Body of pancreas (tissue), 4 donors: Measurements from ENCODE around the gene KCTD5.

Experiments
- POLR2A ChIP-seq, 3 donors: fragments of 450-650 bp; IDR thresholded peaks; one replicate each; pipeline ENCODE4 v1.6.1; 2016; ENCODE audit warnings: antibody characterized with exemption in 3 of 3, mild to moderate bottlenecking in 2 of 3
- TF ChIP-seq, protein P1 (sequence below), 7 experiments: fragments of 450-650 bp in 4 of 7; fragments of 200-600 bp in 3 of 7; sonication (generic) in 3 of 7; IDR thresholded peaks; one replicate each; pipeline ENCODE4 v1.5.1; 2016 to 2019; ENCODE audit warnings: antibody characterized with exemption in 7 of 7

DNA sequence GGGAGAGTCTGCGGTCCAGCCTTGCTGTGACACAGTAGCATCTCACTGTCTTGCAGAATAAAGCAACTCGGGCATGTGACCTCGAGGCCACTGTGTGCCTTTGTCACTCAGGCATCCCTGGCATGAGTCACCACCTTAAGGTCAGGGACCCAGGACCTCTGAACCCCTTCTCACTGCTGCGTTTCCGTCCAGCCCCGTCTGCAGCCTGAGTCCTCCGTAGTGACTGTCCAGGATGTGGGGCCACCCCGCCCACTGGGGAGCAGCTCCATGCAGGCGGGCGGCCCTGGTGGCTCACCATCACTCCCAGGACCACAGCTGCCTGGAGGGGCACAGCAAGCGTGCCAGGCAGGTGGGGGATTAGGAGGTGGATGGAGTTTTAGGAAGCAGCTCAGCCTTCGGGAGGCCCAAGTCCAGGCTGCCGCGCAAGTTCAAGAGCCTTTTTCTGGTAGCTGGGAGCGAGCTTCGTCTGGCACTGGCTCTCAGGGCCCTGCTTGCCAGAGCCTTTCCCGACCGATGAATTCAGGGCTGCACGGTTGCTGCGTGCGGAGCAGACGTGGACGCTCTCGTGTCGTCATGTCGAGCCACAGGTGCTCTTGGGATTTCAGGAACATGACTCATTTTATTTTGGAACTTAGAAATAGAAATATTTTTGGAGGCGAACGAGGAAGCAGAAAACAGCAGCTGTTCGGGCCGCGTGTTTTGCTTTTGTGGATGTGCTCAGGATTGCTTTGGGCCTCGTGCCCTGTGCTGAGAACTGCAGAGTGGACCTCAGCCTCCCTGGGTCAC is 16.8 kb downstream of the KCTD5 start:
- TF ChIP-seq, protein P1, sequence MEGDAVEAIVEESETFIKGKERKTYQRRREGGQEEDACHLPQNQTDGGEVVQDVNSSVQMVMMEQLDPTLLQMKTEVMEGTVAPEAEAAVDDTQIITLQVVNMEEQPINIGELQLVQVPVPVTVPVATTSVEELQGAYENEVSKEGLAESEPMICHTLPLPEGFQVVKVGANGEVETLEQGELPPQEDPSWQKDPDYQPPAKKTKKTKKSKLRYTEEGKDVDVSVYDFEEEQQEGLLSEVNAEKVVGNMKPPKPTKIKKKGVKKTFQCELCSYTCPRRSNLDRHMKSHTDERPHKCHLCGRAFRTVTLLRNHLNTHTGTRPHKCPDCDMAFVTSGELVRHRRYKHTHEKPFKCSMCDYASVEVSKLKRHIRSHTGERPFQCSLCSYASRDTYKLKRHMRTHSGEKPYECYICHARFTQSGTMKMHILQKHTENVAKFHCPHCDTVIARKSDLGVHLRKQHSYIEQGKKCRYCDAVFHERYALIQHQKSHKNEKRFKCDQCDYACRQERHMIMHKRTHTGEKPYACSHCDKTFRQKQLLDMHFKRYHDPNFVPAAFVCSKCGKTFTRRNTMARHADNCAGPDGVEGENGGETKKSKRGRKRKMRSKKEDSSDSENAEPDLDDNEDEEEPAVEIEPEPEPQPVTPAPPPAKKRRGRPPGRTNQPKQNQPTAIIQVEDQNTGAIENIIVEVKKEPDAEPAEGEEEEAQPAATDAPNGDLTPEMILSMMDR (IDR thresholded peaks at IDR 0.05), result no peak
- TF ChIP-seq POLR2A (IDR thresholded peaks at IDR 0.05), result no peak
